HG03108 (cell line): ENCODE measurements around the gene GDF10.

ENCODE experiments used
- ATAC-seq: cut with Tn5 transposase; IDR thresholded peaks from one replicate; pipeline ENCODE4 v1.9.1; 2021; ENCODE audit warnings: moderate library complexity; ENCODE audit not compliant: unreplicated experiment

The GDF10 gene

GRCh38 chr10:47331491-47331890 lies 31.5 kb downstream of the GDF10 start:
- ATAC-seq: no peak

GRCh38 chr10:47331954-47332353 lies 32.0 kb downstream of the GDF10 start:
- ATAC-seq: no peak

GRCh38 chr10:47332371-47332770 lies 32.4 kb downstream of the GDF10 start:
- ATAC-seq: no peak

GRCh38 chr10:47332946-47333345 lies 32.9 kb downstream of the GDF10 start:
- no peak for ATAC-seq

GRCh38 chr10:47333532-47333931 lies 33.5 kb downstream of the GDF10 start:
- no peak for ATAC-seq

- ATAC-seq: no peak
Observed at GRCh38 chr10:47334466-47335295, 34.7 kb downstream of the GDF10 start.

GRCh38 chr10:47335906-47336305 lies 35.9 kb downstream of the GDF10 start:
- ATAC-seq: no peak

GRCh38 chr10:47336387-47337134 lies 36.6 kb downstream of the GDF10 start:
- ATAC-seq: no peak

GRCh38 chr10:47337310-47337709 lies 37.3 kb downstream of the GDF10 start:
- no peak for ATAC-seq

GRCh38 chr10:47339186-47339735 lies 39.3 kb downstream of the GDF10 start:
- no peak for ATAC-seq

GRCh38 chr10:47339759-47340607 lies 40.0 kb downstream of the GDF10 start:
- no peak for ATAC-seq

GRCh38 chr10:47340608-47341170 lies 40.7 kb downstream of the GDF10 start:
- ATAC-seq: no peak

- ATAC-seq: no peak
Observed at GRCh38 chr10:47344996-47345870, 45.2 kb downstream of the GDF10 start.

GRCh38 chr10:47346581-47347302 lies 46.7 kb downstream of the GDF10 start:
- no peak for ATAC-seq

GRCh38 chr10:47347303-47347675 lies 47.3 kb downstream of the GDF10 start:
- ATAC-seq: no peak

GRCh38 chr10:47348138-47348651 lies 48.2 kb downstream of the GDF10 start, which contains the start of gene RBP3:
Gene RBP3, plus strand, starts transcription at chr10:47348363. Its CDS starts 122 bp downstream, at chr10:47348485.
- no peak for ATAC-seq

- ATAC-seq: no peak
Observed at GRCh38 chr10:47348661-47349470, 48.9 kb downstream of the GDF10 start.

GRCh38 chr10:47349516-47349915 lies 49.5 kb downstream of the GDF10 start:
- no peak for ATAC-seq
